B cell (primary cell): ENCODE data around the gene SP100. TPM values are rescaled to one million over a fixed set of nuclear protein-coding genes. Genes with fewer than 3 reads are reported as not detected.
A peak's percentile ranks its signal among the peaks of the same experiment; 100 is the strongest.

ENCODE experiments used
- ATAC-seq: fragments of 200-7000 bp; cut with Tn5 transposase; one replicate; pipeline ENCODE4 v1.10.0; 2021; ENCODE audit warnings: low read depth, mild to moderate bottlenecking, moderate number of reproducible peaks, moderate library complexity
- CTCF ChIA-PET: fragments of 350-600 bp; sonication (Branson Sonifier 250); formaldehyde crosslinking; loops from one replicate; lab custom pipeline; 2021; ENCODE audit warnings: antibody characterized with exemption, inconsistent platforms; lab: Charles Lee
- POLR2A ChIA-PET: fragments of 350-600 bp; sonication (Branson Sonifier 250); formaldehyde crosslinking; loops from one replicate; lab custom pipeline; 2021; ENCODE audit warnings: antibody characterized with exemption; lab: Charles Lee
- DNase-seq: peaks from one replicate; pipeline ENCODE4 v3.0.0; 2013
- H2AFZ ChIP-seq: 2 replicates; pipeline ENCODE4 v1.6.1; 2012; ENCODE audit warnings: mild to moderate bottlenecking, low read depth, low read length; ENCODE audit not compliant: insufficient read depth, poor library complexity, severe bottlenecking
- H3K27ac ChIP-seq, 2 donors: 1 replicate in 1 of 2; 2 replicates in 1 of 2; pipeline ENCODE4 v1.5.1; 2012 to 2013; ENCODE audit warnings: low read length in 2 of 2, mild to moderate bottlenecking in 2 of 2, moderate library complexity in 1 of 2
- H3K27me3 ChIP-seq, 4 experiments: fragments of 200-600 bp in 1 of 4; sonication (generic) in 1 of 4; replicated peaks in 1 of 4; 1 replicate in 2 of 4; 2 replicates in 2 of 4; pipeline versions ENCODE4 v1.6.1 to v1.7.0; 2013 to 2016; ENCODE audit warnings: low read length in 3 of 4, mild to moderate bottlenecking in 2 of 4, mixed read lengths in 1 of 4, moderate library complexity in 1 of 4; ENCODE audit not compliant: insufficient read depth in 4 of 4, control insufficient read depth in 3 of 4; ENCODE audit errors: control extremely low read depth in 1 of 4
- H3K36me3 ChIP-seq, 2 experiments: replicated peaks in 1 of 2; 1 replicate in 1 of 2; 2 replicates in 1 of 2; pipeline versions ENCODE4 v1.6.1 to v1.7.1; 2013; ENCODE audit warnings: low read length in 1 of 2; ENCODE audit not compliant: insufficient read depth in 2 of 2, control insufficient read depth in 1 of 2; ENCODE audit errors: control extremely low read depth in 1 of 2, extremely low read depth in 1 of 2
- H3K4me1 ChIP-seq, 2 donors: fragments of 200-600 bp in 1 of 2; sonication (generic) in 1 of 2; 1 replicate in 1 of 2; 2 replicates in 1 of 2; pipeline versions ENCODE4 v1.5.1 to v1.6.1; 2013 to 2017; ENCODE audit warnings: low read length in 2 of 2; ENCODE audit not compliant: control insufficient read depth in 2 of 2, insufficient read depth in 2 of 2
- H3K4me2 ChIP-seq: replicated peaks from 2 replicates; pipeline ENCODE3; 2012; ENCODE audit warnings: mild to moderate bottlenecking, low read depth, low read length; ENCODE audit not compliant: poor library complexity, severe bottlenecking
- H3K4me3 ChIP-seq, 5 experiments: fragments of 200-600 bp in 1 of 5; sonication (generic) in 1 of 5; 1 replicate in 3 of 5; 2 replicates in 2 of 5; pipeline versions ENCODE4 v1.5.1 to v1.7.0; 2011 to 2016; ENCODE audit warnings: low read length in 4 of 5, mild to moderate bottlenecking in 4 of 5, low read depth in 2 of 5, control low read depth in 1 of 5, moderate library complexity in 1 of 5; ENCODE audit not compliant: insufficient read depth in 1 of 5; ENCODE audit errors: control extremely low read depth in 1 of 5, extremely low read depth in 1 of 5
- H3K79me2 ChIP-seq: fragments of 200-600 bp; sonication (generic); one replicate; pipeline ENCODE4 v1.6.0; 2016; ENCODE audit warnings: low read length; ENCODE audit not compliant: control insufficient read depth, insufficient read depth
- H3K9ac ChIP-seq: fragments of 200-600 bp; sonication (generic); 2 replicates; pipeline ENCODE4 v1.6.1; 2017; ENCODE audit warnings: mild to moderate bottlenecking, low read length, moderate library complexity
- H3K9me3 ChIP-seq, 3 donors: one replicate each; pipeline versions ENCODE4 v1.6.1 to v1.7.1; 2013; ENCODE audit warnings: low read length in 2 of 3; ENCODE audit not compliant: control insufficient read depth in 2 of 3, insufficient read depth in 1 of 3; ENCODE audit errors: control extremely low read depth in 1 of 3
- H4K20me1 ChIP-seq: 2 replicates; pipeline ENCODE4 v1.6.0; 2012; ENCODE audit warnings: mild to moderate bottlenecking, low read length; ENCODE audit not compliant: insufficient read depth, control insufficient read depth, poor library complexity, severe bottlenecking
- H3K27ac Mint-ChIP-seq: one replicate; pipeline ENCODE4 v1.8.0; 2021; ENCODE audit warnings: mixed read lengths
- H3K27me3 Mint-ChIP-seq: one replicate; pipeline ENCODE4 v1.8.0; 2021; ENCODE audit warnings: mixed read lengths
- H3K4me1 Mint-ChIP-seq: one replicate; pipeline ENCODE4 v1.8.0; 2021; ENCODE audit warnings: mixed read lengths
- H3K4me3 Mint-ChIP-seq: one replicate; pipeline ENCODE4 v1.8.0; 2021; ENCODE audit warnings: mixed read lengths
- H3K9me3 Mint-ChIP-seq: one replicate; pipeline ENCODE4 v1.8.0; 2022; ENCODE audit warnings: mixed read lengths; ENCODE audit not compliant: insufficient read depth
- CTCF ChIP-seq: fragments of 200-600 bp; IDR thresholded peaks from one replicate; pipeline ENCODE4 v1.8.0; 2022; ENCODE audit warnings: antibody characterized with exemption, mild to moderate bottlenecking
- EZH2 ChIP-seq: IDR thresholded peaks from 2 replicates; pipeline ENCODE4 v1.6.1; 2012; ENCODE audit warnings: borderline replicate concordance, low read depth, mild to moderate bottlenecking, moderate library complexity, low read length; ENCODE audit not compliant: insufficient read depth, poor library complexity, severe bottlenecking
- WGBS: methylation state at CpG from one replicate; pipeline ENCODE4 v1.1.5; 2013; ENCODE audit warnings: missing lambda C conversion rate; ENCODE audit not compliant: insufficient coverage; 5-methylcytosine and 5-hydroxymethylcytosine counted together
- intact Hi-C: fragments of 100-400 bp; cut with micrococcal nuclease; formaldehyde crosslinking; loops from one replicate; pipeline ENCODE4 v1.10.0; 2022
- polyA plus RNA-seq: library from polyadenylated mRNA; depleted of rRNA; stranded (reverse); fragments of >200 nt; gene quantifications from 2 replicates; pipeline ENCODE4 v1.2.3, GENCODE V29; 2012
- total RNA-seq, 2 donors: library from RNA; stranded (reverse); fragments of 120-200 nt in 1 of 2; gene quantifications; 1 replicate in 1 of 2; 2 replicates in 1 of 2; pipeline versions ENCODE4 v1.2.3 to v1.2.4, GENCODE V29; 2013 to 2022

Gene SP100
- total and polyA plus RNA-seq, 2 donors (not counting 1 experiment from before 2014, with no cell fraction given), result 209 to 554 TPM

- DNase-seq, result peak; percentile 15
- Histone ChIP-seq H3K4me2 (peak overlapping the region; percentile 36), H2AFZ (no peak overlapping the region), H3K9ac (no peak overlapping the region), H3K27me3 (no peaks in the 10 kb centered on the region), H3K79me2 (peaks cover 26% of the 10 kb centered on the region), H3K27ac (peak overlapping the region in 1 of 2 donors; percentile 73), H3K4me3 (no peak overlapping the region), H3K9me3 (no peaks in the 10 kb centered on the region), H3K36me3 (peaks cover 4 to 86% of the 10 kb centered on the region in 2 experiments), H3K4me1 (peaks cover 19 to 28% of the 10 kb centered on the region in 2 donors), H4K20me1 (no peaks in the 10 kb centered on the region)
- H3K27me3 Mint-ChIP-seq, result no peaks in the 10 kb centered on the region
- peak overlapping the region; percentile 84 for H3K27ac Mint-ChIP-seq
- H3K4me1 Mint-ChIP-seq, result peaks cover 37% of the 10 kb centered on the region
- no CpG with 5 or more reads among the region's 2 CpGs for whole genome bisulfite sequencing
- intact Hi-C loops, result no loop called here
- TF ChIP-seq EZH2, result no peak
- TF ChIP-seq CTCF, result no peak
- no peak overlapping the region for H3K4me3 Mint-ChIP-seq
- ATAC-seq, result peak; percentile 33
- H3K9me3 Mint-ChIP-seq, result no peaks in the 10 kb centered on the region
- POLR2A ChIA-PET, result no interaction called here
- CTCF ChIA-PET, result no interaction called here
Observed at GRCh38 chr2:230505162-230505561, 89.2 kb downstream of the SP100 start.

- intact Hi-C loops, result loop anchor here (5.0 kb wide), 1 partner anchor 39 kb away; no protein-coding TSS in a partner anchor
- Histone ChIP-seq H3K4me3 (no peak overlapping the region), H3K4me2 (no peak overlapping the region), H3K27ac (no peak overlapping the region), H4K20me1 (no peaks in the 10 kb centered on the region), H3K36me3 (peaks cover 4 to 59% of the 10 kb centered on the region in 2 experiments), H2AFZ (no peak overlapping the region), H3K79me2 (peaks cover 3% of the 10 kb centered on the region), H3K4me1 (no peaks in the 10 kb centered on the region), H3K9me3 (no peaks in the 10 kb centered on the region), H3K27me3 (no peaks in the 10 kb centered on the region), H3K9ac (no peak overlapping the region)
- Mint-ChIP-seq H3K9me3 (no peaks in the 10 kb centered on the region), H3K27me3 (no peaks in the 10 kb centered on the region), H3K27ac (peak overlapping the region; percentile 23), H3K4me1 (peaks cover 7% of the 10 kb centered on the region), H3K4me3 (no peak overlapping the region)
- POLR2A ChIA-PET, result no interaction called here
- no peak for DNase-seq
- TF ChIP-seq CTCF, result no peak
- no peak for TF ChIP-seq EZH2
- ATAC-seq, result no peak
- CTCF ChIA-PET, result no interaction called here
- no CpG with 5 or more reads among the region's 4 CpGs for WGBS
Observed at GRCh38 chr2:230512955-230513748, 97.2 kb downstream of the SP100 start.
